PC-9 (cell line): ENCODE results near the gene POLDIP3. TPM values are rescaled to one million over a fixed set of nuclear protein-coding genes. Genes with fewer than 3 reads are reported as not detected.

Source experiments
- BruUV-seq: library from RNA; stranded (reverse); fragments of 400-500 nt; replicated peaks from 2 replicates; lab custom pipeline; 2021; lab: Mats Ljungman, UMichigan
- CTCF ChIA-PET: fragments of 300-600 bp; sonication (Branson Sonifier 250); formaldehyde crosslinking; loops from one replicate; lab custom pipeline; 2022; ENCODE audit warnings: antibody characterized with exemption; lab: Charles Lee
- POLR2A ChIA-PET: fragments of 300-600 bp; sonication (Branson Sonifier 250); formaldehyde crosslinking; loops from one replicate; lab custom pipeline; 2022; ENCODE audit warnings: antibody characterized with exemption; ENCODE audit not compliant: unreplicated experiment; lab: Charles Lee
- DNase-seq, 2 experiments: peaks; one replicate each; pipeline versions ENCODE4 v3.0.0 to v3.0.0-alpha.2; 2015 to 2022; ENCODE audit warnings: mixed read lengths in 1 of 2
- H2AFZ ChIP-seq: fragments of 200-600 bp; sonication (generic); 2 replicates; pipeline ENCODE4 v1.8.1; 2017; ENCODE audit warnings: antibody characterized with exemption
- H3F3A ChIP-seq: fragments of 200-600 bp; sonication (generic); 2 replicates; pipeline ENCODE4 v1.8.1; 2017; ENCODE audit warnings: antibody characterized with exemption, mild to moderate bottlenecking, low read depth; ENCODE audit not compliant: insufficient read depth
- H3K27ac ChIP-seq: fragments of 200-600 bp; sonication (generic); 2 replicates; pipeline ENCODE4 v1.6.1; 2016; ENCODE audit warnings: mixed run types
- H3K27me3 ChIP-seq: fragments of 200-600 bp; sonication (generic); 2 replicates; pipeline ENCODE4 v1.6.1; 2016; ENCODE audit warnings: low read depth, mixed run types; ENCODE audit not compliant: insufficient read depth
- H3K36me3 ChIP-seq: fragments of 200-600 bp; sonication (generic); 2 replicates; pipeline ENCODE4 v1.6.1; 2016; ENCODE audit warnings: low read depth, mixed run types
- H3K4me1 ChIP-seq: fragments of 200-600 bp; sonication (generic); replicated peaks from 2 replicates; pipeline ENCODE4 v1.6.1; 2016; ENCODE audit warnings: mixed run types; ENCODE audit not compliant: insufficient read depth
- H3K4me2 ChIP-seq: fragments of 200-600 bp; sonication (generic); 2 replicates; pipeline ENCODE4 v1.6.1; 2017; ENCODE audit warnings: mixed run types
- H3K4me3 ChIP-seq: fragments of 200-600 bp; sonication (generic); 2 replicates; pipeline ENCODE4 v1.6.1; 2016; ENCODE audit warnings: mixed run types
- H3K79me2 ChIP-seq: fragments of 200-600 bp; sonication (generic); 2 replicates; pipeline ENCODE4 v1.6.1; 2017; ENCODE audit warnings: low read depth, mixed run types
- H3K9me2 ChIP-seq: fragments of 200-600 bp; sonication (generic); 2 replicates; pipeline ENCODE4 v1.8.1; 2017; ENCODE audit warnings: mild to moderate bottlenecking; ENCODE audit not compliant: insufficient read depth
- H3K9me3 ChIP-seq: fragments of 200-600 bp; sonication (generic); 2 replicates; pipeline ENCODE4 v1.8.1; 2016; ENCODE audit warnings: low read depth; ENCODE audit not compliant: insufficient read depth
- H4K20me1 ChIP-seq: fragments of 200-600 bp; sonication (generic); 2 replicates; pipeline ENCODE4 v1.8.1; 2017; ENCODE audit not compliant: insufficient read depth
- CTCF ChIP-seq: fragments of 200-600 bp; sonication (generic); conservative IDR thresholded peaks from 2 replicates; pipeline ENCODE4 v1.6.1; 2017; ENCODE audit warnings: mixed run types, antibody characterized with exemption, mild to moderate bottlenecking, moderate library complexity
- EZH2 ChIP-seq: fragments of 200-600 bp; sonication (generic); IDR thresholded peaks from 2 replicates; pipeline ENCODE4 v1.8.0; 2017; ENCODE audit warnings: antibody characterized with exemption, low read depth
- intact Hi-C: fragments of 100-400 bp; cut with micrococcal nuclease; formaldehyde crosslinking; loops from one replicate; pipeline ENCODE4 v1.10.0; 2022; ENCODE audit not compliant: unreplicated experiment
- total RNA-seq: library from RNA; stranded (reverse); gene quantifications from 2 replicates; pipeline ENCODE4 v1.2.3, GENCODE V29; 2021

The POLDIP3 gene
- total RNA-seq, 1 experiment from 2014 or later: 62.9 TPM

DNA sequence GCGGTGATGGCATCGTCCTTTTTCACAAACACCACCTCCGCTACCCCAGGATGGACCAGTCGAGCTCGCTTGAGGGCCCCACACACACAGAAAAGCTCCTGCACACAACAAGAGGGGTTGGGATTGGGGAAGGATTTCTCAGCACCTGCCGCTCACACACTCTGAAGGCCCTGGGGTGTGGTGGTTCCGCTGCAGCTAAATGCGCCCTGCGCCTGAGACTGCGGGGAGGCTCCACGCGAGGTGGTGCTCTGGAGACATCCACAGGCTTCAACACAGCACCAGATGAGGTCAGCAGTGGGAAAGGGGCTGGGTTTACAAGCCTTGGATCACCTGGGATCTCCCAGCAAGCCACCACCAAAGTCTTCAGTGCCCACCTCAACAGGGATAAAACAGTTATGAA lies 22.7 kb downstream of the POLDIP3 start:
- Histone ChIP-seq H3K4me2 (no peak overlapping the region), H4K20me1 (peaks cover 12% of the 10 kb centered on the region; the same call in 1 of the 2 replicates), H3K27me3 (no peaks in the 10 kb centered on the region), H3K9me3 (no peaks in the 10 kb centered on the region), H3K36me3 (peaks cover 37% of the 10 kb centered on the region), H3K4me3 (no peak overlapping the region), H3K79me2 (no peaks in the 10 kb centered on the region), H3K9me2 (no peaks in the 10 kb centered on the region), H3K27ac (no peak overlapping the region), H3F3A (peaks cover 10% of the 10 kb centered on the region; the same call in 1 of the 2 replicates), H3K4me1 (no peaks in the 10 kb centered on the region), H2AFZ (no peak overlapping the region)
- TF ChIP-seq EZH2 (no peak), CTCF (no peak)
- BruUV-seq: no TSS peak
- intact Hi-C loops: no loop called here
- DNase-seq: no peak
- ChIA-PET POLR2A (no interaction called here), CTCF (no interaction called here)

- Histone ChIP-seq H3K4me1 (no peaks in the 10 kb centered on the region), H3K27me3 (no peaks in the 10 kb centered on the region), H3K36me3 (peaks cover 35% of the 10 kb centered on the region), H3F3A (peaks cover 23% of the 10 kb centered on the region), H4K20me1 (peaks cover 6% of the 10 kb centered on the region; the same call in 1 of the 2 replicates), H3K27ac (no peak overlapping the region), H3K9me3 (no peaks in the 10 kb centered on the region), H3K4me2 (no peak overlapping the region), H3K4me3 (no peak overlapping the region), H3K9me2 (no peaks in the 10 kb centered on the region), H3K79me2 (no peaks in the 10 kb centered on the region), H2AFZ (no peak overlapping the region)
- DNase-seq: no peak
- intact Hi-C loops: no loop called here
- BruUV-seq: no TSS peak
- no peak for TF ChIP-seq EZH2
- no peak for TF ChIP-seq CTCF
- ChIA-PET POLR2A (no interaction called here), CTCF (no interaction called here)
Observed at GRCh38 chr22:42587588-42588175, 27.0 kb downstream of the POLDIP3 start.

DNA sequence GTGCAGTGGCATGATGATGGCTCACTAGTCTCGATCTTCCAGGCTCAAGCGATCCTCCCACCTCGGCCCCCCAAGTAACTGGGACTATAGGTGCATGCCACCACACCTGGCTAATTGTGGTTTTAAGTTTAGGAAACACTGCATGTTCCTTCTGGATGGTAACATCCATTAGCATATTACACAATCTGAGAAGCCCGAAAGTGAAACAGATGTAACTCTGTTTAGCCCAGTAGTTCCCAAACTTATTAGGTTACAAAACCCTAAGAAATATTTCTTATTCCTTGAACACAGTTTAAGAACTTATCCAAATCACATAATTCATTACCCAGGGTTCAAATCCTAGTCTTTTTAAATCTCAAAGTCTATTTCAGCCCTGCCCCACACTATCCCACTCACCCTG lies 28.3 kb downstream of the POLDIP3 start:
- no peaks in the 10 kb centered on the region for H3K4me1 ChIP-seq
- ChIA-PET CTCF (no interaction called here), POLR2A (no interaction called here)
- BruUV-seq: no TSS peak
- no peak overlapping the region for H3K27ac ChIP-seq
- H2AFZ ChIP-seq: no peak overlapping the region
- H3K9me2 ChIP-seq: no peaks in the 10 kb centered on the region
- no peak for DNase-seq
- peaks cover 29% of the 10 kb centered on the region for H3F3A ChIP-seq
- intact Hi-C loops: no loop called here
- H3K4me3 ChIP-seq: no peak overlapping the region
- H3K36me3 ChIP-seq: peaks cover 28% of the 10 kb centered on the region
- no peaks in the 10 kb centered on the region for H3K9me3 ChIP-seq
- no peak overlapping the region for H3K4me2 ChIP-seq
- H3K27me3 ChIP-seq: no peaks in the 10 kb centered on the region
- TF ChIP-seq CTCF: no peak
- no peak for TF ChIP-seq EZH2
- peaks cover 6% of the 10 kb centered on the region; the same call in 1 of the 2 replicates for H4K20me1 ChIP-seq
- peaks cover 4% of the 10 kb centered on the region; the same call in 1 of the 2 replicates for H3K79me2 ChIP-seq
